Measurements from ENCODE around the gene LRP8.

DNA sequence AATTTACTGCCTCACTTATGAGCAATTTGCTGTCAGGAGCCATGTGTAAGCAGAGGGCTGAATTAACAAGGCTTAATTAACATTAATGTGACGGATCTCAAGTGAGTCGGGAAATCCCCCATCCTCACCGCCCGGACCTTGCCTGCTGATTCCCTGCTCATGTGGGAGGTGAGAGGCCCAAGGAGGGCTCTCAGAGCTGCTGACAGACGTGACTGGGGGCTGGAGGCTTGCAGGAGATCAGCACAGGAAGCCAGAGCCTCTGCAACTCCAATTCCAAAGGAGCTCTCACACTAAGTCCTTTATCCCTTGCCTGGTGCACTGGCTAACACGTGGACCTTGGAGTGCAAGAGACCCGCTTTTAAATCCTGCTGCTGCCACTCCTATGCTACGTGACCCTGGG lies 19.4 kb downstream of the LRP8 start:
- TF ChIP-seq CTCF (IDR thresholded peaks at IDR 0.05) (no peak), POLR2A (IDR thresholded peaks at IDR 0.05) (no peak)
